ENCODE results near the gene HLA-DPB1. TPM values are rescaled to one million over a fixed set of nuclear protein-coding genes. Genes with fewer than 3 reads are reported as not detected.

HLA-DPB1 gene
- total and polyA plus RNA-seq, 7 donors = 39.2 to 359 (median 62.4) TPM

GRCh38 chr6:33104887-33105286, 29.1 kb downstream of the HLA-DPB1 start:
- H3K9me3 ChIP-seq = peaks cover 0 to 7% (median 0%) of the 10 kb centered on the region in 4 donors
- H3K36me3 ChIP-seq = no peaks in the 10 kb centered on the region
- no peaks in the 10 kb centered on the region for H3K4me1 ChIP-seq
- intact Hi-C loops (cut with DNase I) = no loop called here
- no peak for DNase-seq
- no peak for TF ChIP-seq POLR2A (IDR thresholded peaks at IDR 0.05)
- TF ChIP-seq POLR2AphosphoS5 (IDR thresholded peaks at IDR 0.05) = no peak
- no peak overlapping the region for H3K27ac ChIP-seq
- H3K27me3 ChIP-seq = peaks cover 0 to 15% (median 0%) of the 10 kb centered on the region in 3 donors
- WGBS, 2 donors = 93 to 94% methylated on average over 1 of the region's 1 CpG
- H3K4me3 ChIP-seq = no peak overlapping the region

DNA sequence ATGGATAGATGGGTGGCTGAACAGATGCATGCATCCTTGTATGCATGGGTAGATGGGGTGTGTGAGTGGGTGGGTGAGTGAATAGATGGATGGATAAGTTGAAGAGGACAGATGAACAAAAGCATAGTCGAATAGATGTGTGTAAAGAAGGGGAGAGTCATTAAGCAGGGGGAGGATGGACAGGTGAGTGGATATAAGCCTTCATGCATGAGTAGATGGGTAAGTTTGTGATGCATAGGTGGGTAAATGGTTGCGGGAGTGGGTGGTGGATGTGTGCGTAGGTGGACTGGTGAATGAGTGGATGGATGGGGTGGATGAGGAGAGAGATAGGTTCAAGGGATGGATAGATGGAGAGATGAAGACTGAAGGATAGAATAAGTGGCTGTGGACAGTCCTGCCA, 29.6 kb downstream of the HLA-DPB1 start:
- Histone ChIP-seq H3K27me3 (peaks cover 0 to 20% (median 0%) of the 10 kb centered on the region in 3 donors), H3K36me3 (no peaks in the 10 kb centered on the region), H3K27ac (no peak overlapping the region), H3K4me3 (no peak overlapping the region), H3K4me1 (no peaks in the 10 kb centered on the region), H3K9me3 (peaks cover 0 to 7% (median 0%) of the 10 kb centered on the region in 4 donors)
- no peak for TF ChIP-seq POLR2A (IDR thresholded peaks at IDR 0.05)
- TF ChIP-seq, protein P1, sequence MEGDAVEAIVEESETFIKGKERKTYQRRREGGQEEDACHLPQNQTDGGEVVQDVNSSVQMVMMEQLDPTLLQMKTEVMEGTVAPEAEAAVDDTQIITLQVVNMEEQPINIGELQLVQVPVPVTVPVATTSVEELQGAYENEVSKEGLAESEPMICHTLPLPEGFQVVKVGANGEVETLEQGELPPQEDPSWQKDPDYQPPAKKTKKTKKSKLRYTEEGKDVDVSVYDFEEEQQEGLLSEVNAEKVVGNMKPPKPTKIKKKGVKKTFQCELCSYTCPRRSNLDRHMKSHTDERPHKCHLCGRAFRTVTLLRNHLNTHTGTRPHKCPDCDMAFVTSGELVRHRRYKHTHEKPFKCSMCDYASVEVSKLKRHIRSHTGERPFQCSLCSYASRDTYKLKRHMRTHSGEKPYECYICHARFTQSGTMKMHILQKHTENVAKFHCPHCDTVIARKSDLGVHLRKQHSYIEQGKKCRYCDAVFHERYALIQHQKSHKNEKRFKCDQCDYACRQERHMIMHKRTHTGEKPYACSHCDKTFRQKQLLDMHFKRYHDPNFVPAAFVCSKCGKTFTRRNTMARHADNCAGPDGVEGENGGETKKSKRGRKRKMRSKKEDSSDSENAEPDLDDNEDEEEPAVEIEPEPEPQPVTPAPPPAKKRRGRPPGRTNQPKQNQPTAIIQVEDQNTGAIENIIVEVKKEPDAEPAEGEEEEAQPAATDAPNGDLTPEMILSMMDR (IDR thresholded peaks at IDR 0.05) = no peak
- 79 to 91% methylated on average over 3 of the region's 3 CpGs for WGBS, 2 donors
- DNase-seq = no peak
- intact Hi-C loops (cut with DNase I) = no loop called here

- TF ChIP-seq POLR2AphosphoS5 (IDR thresholded peaks at IDR 0.05) (no peak), POLR2A (IDR thresholded peaks at IDR 0.05) (no peak), EP300 (IDR thresholded peaks at IDR 0.05) (no peak)
- TF ChIP-seq, protein P1 (IDR thresholded peaks at IDR 0.05) = no peak
- H3K4me1 ChIP-seq = no peaks in the 10 kb centered on the region
- H3K27me3 ChIP-seq = peaks cover 0 to 25% (median 0%) of the 10 kb centered on the region in 3 donors
- 55 to 69% methylated on average over 9 of the region's 9 CpGs for WGBS, 2 donors
- no peak for DNase-seq
- intact Hi-C loops (cut with DNase I) = no loop called here
- H3K36me3 ChIP-seq = no peaks in the 10 kb centered on the region
- no peak overlapping the region for H3K27ac ChIP-seq
- H3K4me3 ChIP-seq = no peak overlapping the region
- peaks cover 0 to 2% (median 0%) of the 10 kb centered on the region in 4 donors for H3K9me3 ChIP-seq
Observed at GRCh38 chr6:33105916-33106871, 30.4 kb downstream of the HLA-DPB1 start.

GRCh38 chr6:33107641-33108040, 31.9 kb downstream of the HLA-DPB1 start:
- intact Hi-C loops (cut with DNase I) = no loop called here
- peaks cover 0 to 31% (median 0%) of the 10 kb centered on the region in 3 donors for H3K27me3 ChIP-seq

DNA sequence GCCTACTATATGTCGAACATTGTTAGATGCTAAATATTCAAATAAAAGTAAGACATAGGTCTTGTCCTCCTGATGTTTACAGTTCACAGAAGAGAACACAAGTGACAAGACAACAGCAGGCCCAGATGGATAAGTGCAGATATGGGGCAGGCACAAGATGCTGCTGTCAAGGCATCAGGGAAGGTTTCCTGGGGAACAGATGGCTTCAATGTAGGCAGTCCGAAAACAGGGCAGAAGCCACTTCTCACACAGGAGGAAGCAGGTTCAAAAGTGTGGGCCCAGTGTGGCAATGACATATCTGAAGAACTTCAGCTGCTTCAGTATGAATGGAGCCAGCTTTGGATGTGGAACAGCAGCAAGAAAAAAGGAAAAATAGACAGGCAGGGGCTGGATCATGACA, 32.5 kb downstream of the HLA-DPB1 start:
- Histone ChIP-seq H3K4me1 (no peaks in the 10 kb centered on the region), H3K27me3 (peaks cover 0 to 38% (median 0%) of the 10 kb centered on the region in 3 donors), H3K27ac (no peak overlapping the region), H3K4me3 (no peak overlapping the region), H3K36me3 (no peaks in the 10 kb centered on the region), H3K9me3 (no peaks in the 10 kb centered on the region)
- 78 to 85% methylated on average over 2 of the region's 2 CpGs for WGBS, 2 donors
- TF ChIP-seq POLR2AphosphoS5 (IDR thresholded peaks at IDR 0.05) (no peak), EP300 (IDR thresholded peaks at IDR 0.05) (no peak), POLR2A (IDR thresholded peaks at IDR 0.05) (no peak)
- TF ChIP-seq, protein P1 (IDR thresholded peaks at IDR 0.05) = no peak
- intact Hi-C loops (cut with DNase I) = no loop called here
- DNase-seq = no peak

More at GRCh38 chr6:33107641-33108040, 31.9 kb downstream of the HLA-DPB1 start:
- Histone ChIP-seq H3K9me3 (no peaks in the 10 kb centered on the region), H3K27ac (no peak overlapping the region), H3K36me3 (no peaks in the 10 kb centered on the region), H3K4me1 (no peaks in the 10 kb centered on the region), H3K4me3 (no peak overlapping the region)
- no peak for DNase-seq
- TF ChIP-seq POLR2A (IDR thresholded peaks at IDR 0.05) = no peak
- TF ChIP-seq, protein P1 (IDR thresholded peaks at IDR 0.05) = no peak
- TF ChIP-seq POLR2AphosphoS5 (IDR thresholded peaks at IDR 0.05) = no peak
- no peak for TF ChIP-seq EP300 (IDR thresholded peaks at IDR 0.05)
- WGBS, 2 donors = 71 to 91% methylated on average over 2 of the region's 2 CpGs

Measured in sigmoid colon (tissue), 7 donors.